ENCODE results near the gene MTFP1.
"Not testable (repeated sequence)": the region's sequence is repeated elsewhere in the genome, so short reads cannot be mapped to it uniquely, and the experiment has no call there.

Gene MTFP1

DNA sequence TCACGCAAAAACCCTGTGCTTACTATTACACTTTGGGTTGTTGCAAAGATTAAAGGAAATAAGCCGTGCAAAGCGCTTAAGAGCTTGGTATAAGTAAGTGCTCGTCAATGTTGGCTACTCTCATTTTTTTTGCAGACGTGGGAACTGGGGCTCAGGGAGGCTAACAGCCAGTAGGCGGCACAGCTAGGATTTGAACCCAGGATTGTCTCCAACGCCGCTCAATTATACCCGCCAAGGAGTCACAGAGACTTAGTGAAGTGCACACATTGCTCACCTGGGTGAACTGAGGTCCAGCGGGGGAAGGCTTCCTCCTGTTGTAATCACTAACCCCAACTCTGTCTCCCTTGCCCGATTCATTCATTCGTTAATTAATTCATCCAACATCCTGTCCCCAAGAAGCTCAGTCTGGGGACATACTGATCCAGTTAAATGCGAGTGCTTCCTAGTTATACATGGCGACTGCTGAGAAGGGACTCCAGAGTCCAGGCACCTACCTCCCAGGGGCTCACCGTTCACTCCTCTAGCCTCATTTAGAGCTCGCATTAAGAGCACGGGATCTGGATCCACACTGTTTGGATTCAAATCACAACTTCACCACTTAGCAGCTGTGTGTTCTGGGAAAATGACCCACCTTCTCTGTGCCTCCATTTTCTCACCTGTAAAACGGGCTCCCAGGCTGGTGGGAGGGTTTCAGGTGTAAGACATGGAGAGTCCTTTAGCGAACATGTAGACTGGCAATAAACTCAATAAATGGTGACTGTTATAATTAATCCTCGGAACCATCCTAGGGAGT, 838 bp upstream of the MTFP1 start:
- DNase-seq, result no peak

- DNase-seq, result no peak
Measured at GRCh38 chr22:30425327-30425615, 297 bp upstream of the MTFP1 start.

DNA sequence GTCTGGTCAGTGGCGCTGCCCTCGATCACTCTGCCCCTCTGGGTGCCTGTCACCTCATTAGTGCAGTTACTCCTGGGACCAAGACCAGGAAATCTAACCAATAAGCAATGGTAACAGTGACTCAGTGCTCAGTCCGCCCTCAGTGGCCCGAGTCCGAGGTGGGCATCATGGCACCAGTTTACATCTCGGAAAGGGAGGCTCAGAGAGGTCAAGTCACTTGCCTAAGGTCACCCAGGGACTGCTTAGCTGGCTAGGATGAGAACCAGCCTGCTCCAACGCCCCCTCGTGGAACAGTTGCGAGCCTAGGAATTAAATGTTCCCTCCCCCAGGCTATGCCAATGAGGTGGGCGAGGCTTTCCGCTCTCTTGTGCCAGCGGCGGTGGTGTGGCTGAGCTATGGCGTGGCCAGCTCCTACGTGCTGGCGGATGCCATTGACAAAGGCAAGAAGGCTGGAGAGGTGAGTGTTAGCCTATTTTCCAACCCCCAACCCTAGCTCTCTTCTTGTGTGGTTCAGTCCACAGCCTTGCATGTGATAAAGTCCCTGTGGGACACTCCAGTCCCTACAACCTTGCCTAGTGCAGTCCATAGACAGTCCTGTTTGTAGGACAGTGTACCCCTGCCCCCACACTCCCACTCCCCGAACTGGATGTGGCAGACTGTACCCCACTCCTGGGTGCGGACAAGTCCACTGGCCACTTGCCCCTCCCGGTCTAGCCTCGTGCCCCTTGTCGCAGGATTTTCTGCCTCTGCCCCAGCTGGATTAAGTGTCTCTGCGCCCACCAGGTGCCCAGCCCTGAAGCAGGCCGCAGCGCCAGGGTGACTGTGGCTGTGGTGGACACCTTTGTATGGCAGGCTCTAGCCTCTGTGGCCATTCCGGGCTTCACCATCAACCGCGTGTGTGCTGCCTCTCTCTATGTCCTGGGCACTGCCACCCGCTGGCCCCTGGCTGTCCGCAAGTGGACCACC, 1.1 kb downstream of the MTFP1 start:
- DNase-seq, result peak; percentile 67

- DNase-seq, result no peak
Measured at GRCh38 chr22:30427871-30428270, 2.3 kb downstream of the MTFP1 start.

- DNase-seq, result no peak
Measured at GRCh38 chr22:30429887-30430286, 4.3 kb downstream of the MTFP1 start.

DNA sequence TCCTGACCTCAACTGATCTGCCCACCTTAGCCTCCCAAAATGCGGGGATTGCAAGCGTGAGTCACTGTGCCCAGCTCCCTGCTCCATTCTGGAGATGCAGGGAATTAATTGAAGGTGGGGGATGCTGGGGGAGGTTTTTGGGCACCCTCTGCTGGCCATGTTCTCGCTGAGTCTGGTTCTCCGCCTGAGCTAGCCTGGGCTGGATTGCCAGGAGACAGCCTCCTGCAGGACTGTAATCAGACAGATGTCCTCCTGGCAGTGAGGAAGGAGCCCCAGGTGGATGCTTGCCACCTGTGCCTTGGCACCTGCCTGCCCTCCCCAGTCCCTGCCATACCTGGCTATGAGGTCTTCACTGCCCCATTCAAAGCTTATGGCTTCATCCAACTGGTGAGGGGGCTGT, 5.4 kb downstream of the MTFP1 start:
- DNase-seq, result no peak

DNA sequence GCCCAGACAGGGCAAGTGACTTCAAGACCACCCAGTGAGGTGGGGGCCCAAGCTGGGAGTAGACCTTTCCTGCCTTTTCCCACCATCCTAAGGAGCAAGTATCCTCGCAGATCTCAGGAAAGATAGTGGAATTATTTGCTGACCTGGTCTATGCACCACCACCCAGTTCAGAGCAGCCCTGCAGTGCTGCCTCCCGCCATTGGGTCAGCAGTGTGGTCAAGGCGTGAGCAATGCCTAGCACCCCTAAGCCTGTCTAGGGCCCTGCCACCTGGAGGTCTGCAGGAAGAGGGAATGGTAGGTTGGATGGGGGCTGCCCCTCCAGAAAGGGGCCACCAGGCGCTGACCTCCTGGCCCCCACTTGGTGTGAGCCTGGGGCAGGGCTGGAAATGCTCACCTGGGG, 6.5 kb downstream of the MTFP1 start:
- DNase-seq, result no peak

- no peak for DNase-seq
Measured at GRCh38 chr22:30432520-30432919, 7.0 kb downstream of the MTFP1 start.

DNA sequence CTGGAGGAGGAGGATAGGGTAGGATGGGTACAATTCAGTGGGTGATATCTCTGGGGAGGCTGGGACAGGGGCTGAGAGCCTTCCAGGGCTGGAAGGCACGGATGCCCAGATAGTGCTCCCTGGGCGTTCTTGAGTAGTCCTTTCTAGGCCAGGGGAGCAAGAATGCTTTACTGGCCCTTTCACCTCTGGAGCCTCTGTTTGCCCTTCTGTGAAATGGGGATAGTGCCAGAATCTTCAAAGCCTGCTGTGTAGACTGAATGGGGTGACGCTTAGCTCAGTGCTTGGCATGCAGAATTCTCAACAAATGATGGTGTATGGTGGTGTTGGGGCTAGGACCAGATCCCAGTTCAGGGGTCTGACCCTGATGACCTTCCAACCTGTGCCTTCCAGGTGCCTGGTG, 7.7 kb downstream of the MTFP1 start:
- no peak for DNase-seq

- DNase-seq, result no peak
Measured at GRCh38 chr22:30433773-30434172, 8.2 kb downstream of the MTFP1 start.

DNA sequence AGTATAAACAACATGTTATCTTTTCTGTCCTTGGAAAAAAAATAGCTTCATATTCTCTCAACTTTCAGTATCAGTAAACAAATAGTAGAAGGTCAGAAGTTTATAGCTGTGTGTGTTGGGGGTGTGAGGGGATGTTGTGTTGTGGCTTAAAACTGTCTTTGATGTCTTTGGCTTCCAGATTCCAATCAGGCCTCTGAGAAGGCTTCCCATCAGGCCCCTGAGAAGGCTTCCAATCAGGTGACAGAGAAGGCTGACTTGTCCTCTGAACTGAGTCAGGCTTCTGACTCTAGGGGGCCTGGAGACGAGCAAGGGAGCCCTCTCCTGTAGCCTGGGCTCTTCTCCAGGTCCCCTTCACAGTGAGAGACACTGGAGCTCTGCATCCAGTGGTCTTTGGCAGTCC, 9.3 kb downstream of the MTFP1 start:
- DNase-seq, result no peak

GRCh38 chr22:30435674-30436126, 10.1 kb downstream of the MTFP1 start:
- DNase-seq, result no peak

DNA sequence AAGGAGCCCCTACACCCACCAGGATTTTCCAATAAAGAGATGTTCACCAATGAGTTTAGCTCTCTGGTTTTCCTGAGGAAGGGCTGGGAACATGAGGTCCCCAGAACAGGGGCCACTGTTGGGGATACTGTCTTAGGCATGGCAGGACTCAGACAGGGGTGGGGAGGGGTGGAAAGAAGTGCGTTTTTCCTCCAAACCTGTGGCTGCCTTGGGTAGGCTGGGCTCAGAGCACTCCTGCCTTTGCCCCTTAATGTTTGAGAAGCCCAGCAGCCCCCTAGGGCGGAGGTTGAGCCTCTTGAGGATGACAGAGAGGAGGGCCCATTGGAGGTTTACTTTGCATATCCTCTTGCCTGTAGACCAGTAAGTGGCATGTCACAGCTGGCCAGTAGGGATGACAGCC, 10.6 kb downstream of the MTFP1 start:
- no peak for DNase-seq

GRCh38 chr22:30438559-30438958, 13.0 kb downstream of the MTFP1 start:
- no peak for DNase-seq

DNA sequence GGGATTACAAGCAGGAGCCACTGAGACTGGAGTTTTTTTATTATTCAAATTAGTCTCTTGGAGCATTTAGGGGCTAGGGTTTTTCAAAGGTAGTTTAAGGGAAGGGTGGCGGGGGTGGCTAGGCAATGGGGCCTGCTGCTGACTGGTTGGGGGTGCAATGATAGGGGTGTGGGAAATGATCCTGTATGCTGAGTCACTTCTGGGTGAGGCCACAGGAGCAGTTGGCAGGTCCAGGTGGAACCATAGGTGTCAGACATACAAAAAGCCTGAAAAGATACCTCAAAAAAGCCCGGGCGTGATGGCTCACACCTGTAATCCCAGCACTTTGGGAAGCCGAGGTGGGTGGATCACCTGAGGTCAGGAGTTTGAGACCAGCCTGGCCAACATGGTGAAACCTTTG, 13.7 kb downstream of the MTFP1 start:
- DNase-seq, result no peak

DNA sequence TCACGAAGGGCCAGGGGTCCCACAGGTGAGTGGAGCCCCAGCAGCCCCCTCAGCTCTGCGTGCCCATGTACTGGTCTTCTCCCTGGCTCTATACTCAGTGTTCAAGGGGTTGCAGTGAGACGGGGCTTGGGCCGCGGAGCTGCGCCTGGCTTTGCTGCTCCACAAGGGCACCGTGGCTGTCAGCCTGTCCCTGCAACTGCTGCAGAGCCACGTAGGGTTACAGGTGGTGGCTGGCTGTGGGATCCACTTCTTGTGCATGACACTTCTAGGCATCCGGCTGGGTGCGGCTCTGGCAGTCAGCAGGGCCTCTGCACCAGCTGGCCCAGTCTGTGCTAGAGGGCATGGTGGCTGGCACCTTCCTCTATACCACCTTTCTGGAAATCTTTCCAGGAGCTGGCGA, 14.3 kb downstream of the MTFP1 start:
- no peak for DNase-seq

DNA sequence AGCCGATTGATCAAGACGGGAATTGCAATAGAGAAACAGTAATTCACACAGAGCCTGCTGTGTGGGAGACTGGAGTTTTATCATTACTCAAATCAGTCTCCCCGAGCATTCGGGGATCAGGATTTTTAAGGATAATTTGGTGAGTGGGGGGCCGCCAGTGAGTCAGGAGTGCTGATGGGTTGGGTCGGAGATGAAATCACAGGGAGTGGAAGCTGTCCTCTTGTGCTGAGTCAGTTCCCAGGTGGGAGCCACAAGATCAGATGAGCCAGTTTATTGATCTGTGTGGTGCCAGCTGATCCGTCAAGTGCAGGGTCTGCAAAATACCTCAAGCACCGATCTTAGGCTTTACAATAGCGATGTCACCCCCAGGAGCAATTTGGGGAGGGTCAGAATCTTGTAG, 15.5 kb downstream of the MTFP1 start:
- DNase-seq, result no peak

DNA sequence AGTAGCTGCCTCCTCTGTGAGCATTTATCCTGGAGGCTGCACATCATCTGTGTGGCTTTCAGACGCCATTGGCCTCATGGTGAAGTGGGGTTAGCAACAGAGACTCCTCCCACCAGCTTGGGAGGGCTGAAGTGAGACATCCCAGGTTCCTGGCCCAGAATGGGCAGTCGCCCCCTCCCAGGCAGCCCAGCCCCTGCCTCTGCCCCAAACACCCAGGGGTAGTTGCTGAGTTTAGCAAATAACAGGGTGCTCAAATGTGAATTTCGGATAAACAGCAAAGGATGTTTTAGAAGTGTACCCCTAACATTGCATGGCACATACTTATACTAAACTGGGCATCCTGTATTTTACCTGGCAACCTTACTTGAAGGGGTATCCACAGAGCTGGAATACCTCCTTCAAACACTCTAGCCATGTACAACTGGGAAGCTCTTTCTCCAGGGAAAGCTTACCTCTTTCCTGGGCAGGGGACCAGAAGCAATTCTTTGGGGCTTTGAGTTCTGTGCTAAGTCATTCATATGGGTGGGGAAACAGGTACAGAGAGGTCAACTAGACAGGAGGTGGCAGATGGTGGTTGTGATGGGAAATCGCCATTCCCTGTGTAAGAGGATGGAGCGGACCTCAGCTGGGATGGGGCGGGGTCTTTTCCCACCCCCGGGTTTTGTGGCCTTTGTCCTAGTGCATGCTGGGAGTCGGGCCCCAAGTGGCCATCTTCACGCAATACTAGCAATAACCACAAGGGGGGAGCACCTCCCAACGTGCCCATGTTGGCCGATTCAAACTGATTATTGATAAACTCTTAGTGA, 19.3 kb downstream of the MTFP1 start:
- DNase-seq, result peak; percentile 57

GRCh38 chr22:30445438-30446145, 20.0 kb downstream of the MTFP1 start:
- no peak for DNase-seq

GRCh38 chr22:30447656-30448055, 22.1 kb downstream of the MTFP1 start:
- no peak for DNase-seq

GRCh38 chr22:30451488-30451887, 25.9 kb downstream of the MTFP1 start:
- not testable (repeated sequence) for DNase-seq

- no peak for DNase-seq
Measured at GRCh38 chr22:30452861-30453260, 27.3 kb downstream of the MTFP1 start.

Data from right kidney (tissue), 1 donor.